GM19240 (cell line): ENCODE data around the gene ASPHD2.

Experiments used
- DNase-seq: peaks from one replicate; pipeline ENCODE4 v3.0.0; 2011; ENCODE audit warnings: low spot score; ENCODE audit not compliant: insufficient read length

The ASPHD2 gene

DNA sequence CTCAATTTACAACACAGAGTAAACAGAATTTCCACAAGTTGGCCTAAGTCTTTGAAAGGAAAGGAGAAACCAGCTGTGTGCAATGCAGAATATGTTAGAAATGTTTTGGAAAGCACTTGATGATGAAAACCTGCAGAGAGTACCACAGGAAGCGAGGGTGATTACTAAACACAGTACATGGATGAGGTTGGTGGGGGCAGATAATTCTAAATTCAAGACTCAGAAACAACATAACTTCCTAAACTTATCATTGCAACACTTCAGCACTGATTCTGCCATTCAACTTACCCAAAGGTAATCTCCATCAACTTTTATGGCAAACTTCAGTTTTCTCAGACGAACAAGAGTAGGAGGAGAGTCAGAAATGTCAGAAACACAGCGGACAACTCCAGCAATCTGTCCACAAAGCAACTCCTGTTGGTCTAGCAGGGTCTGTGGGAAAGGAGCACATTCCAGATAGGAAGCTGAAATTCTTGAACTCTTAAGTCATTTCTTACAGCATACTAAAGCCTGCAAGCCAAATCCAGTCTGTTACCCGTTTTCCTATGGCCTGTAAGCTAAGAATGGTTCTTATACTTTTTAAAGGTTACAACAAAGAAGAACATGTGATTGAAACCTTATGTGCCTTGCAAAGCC is 47.8 kb downstream of the ASPHD2 start:
- DNase-seq, result no peak

GRCh38 chr22:26477341-26477731 is 48.3 kb downstream of the ASPHD2 start:
- no peak for DNase-seq

- no peak for DNase-seq
Measured at GRCh38 chr22:26479043-26479791, 50.2 kb downstream of the ASPHD2 start.

GRCh38 chr22:26479792-26480610 is 50.9 kb downstream of the ASPHD2 start:
- DNase-seq, result no peak

- DNase-seq, result no peak
Measured at GRCh38 chr22:26480611-26480932, 51.5 kb downstream of the ASPHD2 start.

DNA sequence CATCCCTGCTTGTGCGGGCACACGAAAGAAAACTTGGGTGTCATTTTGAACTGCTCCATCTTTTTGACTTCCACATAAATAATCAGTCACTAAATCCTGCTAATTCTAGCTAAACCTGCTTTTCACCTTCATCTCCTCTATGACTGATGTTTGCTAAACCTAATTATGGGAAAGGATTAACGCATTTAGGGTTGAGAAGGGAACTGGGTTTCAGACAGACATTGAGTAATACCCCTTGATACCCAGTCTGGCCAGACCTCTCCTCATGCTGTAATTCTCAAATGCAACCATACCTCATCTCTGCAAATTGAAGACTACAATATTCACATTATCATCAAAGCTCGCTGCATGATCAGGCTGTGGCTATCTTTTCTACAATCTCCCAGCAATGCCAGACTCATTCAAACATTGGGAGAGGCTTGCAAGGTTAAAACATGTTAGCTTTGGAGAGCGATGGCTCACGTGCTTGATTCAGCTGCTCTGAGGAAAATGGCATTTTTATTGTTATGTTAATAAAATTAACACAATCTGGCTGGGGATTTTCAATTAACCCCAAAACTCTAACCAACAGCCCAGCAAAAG is 52.1 kb downstream of the ASPHD2 start:
- no peak for DNase-seq

GRCh38 chr22:26481694-26482093 is 52.6 kb downstream of the ASPHD2 start:
- no peak for DNase-seq

- DNase-seq, result no peak
Measured at GRCh38 chr22:26482161-26482560, 53.1 kb downstream of the ASPHD2 start.

- DNase-seq, result no peak
Measured at GRCh38 chr22:26483043-26483438, 54.0 kb downstream of the ASPHD2 start.

DNA sequence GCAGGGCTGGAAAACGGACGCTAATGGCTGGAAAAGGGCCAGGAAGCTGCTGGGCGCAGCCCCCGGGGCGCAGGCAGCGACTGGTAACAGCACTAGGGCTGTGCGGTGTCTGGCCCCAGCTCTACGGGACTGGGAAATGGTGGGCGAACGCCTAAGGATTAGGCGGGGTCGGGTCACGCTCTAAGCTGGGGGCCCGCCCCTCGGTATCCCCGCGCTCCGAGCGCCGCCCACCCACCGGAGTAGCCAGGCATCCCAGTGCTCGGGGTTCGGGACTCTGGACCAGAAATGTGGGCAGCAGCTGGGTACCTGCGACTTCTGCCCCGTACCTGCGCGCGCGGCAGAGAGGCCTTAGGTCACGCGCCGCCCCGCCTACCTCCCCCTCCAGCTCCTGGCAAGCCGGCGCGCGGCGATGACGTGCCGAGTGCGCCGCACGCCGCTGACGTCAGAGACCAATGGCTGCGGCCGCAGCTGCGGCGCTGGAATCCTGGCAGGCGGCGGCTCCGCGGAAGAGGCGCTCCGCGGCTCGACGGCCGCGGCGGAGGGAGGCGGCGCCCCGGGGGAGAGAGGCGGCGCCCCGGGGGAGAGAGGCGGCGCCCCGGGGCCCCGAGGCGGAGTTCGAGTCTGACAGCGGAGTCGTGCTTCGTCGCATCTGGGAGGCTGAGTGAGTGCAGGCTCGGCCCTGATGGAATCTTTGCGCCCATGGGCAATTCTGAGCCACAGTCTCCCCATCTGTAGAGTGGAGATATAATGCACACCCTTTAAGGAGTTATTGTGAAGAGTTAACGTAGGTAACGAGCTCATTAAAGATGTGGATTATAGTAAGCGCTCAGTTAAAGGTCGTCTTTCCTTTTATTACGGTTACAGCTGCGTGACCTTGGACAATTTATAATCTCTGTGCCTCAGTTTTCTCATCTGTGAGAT is 54.6 kb downstream of the ASPHD2 start, which contains the start of the genes HPS4 and SRRD:
Gene HPS4 (minus strand): TSS at position 345 of the 921 bp plus-strand sequence. CDS start 2,021 bp downstream, outside the sequence.
Gene SRRD (plus strand): TSS at position 439 of the 921 bp plus-strand sequence. CDS start 14 bp downstream, at position 453.
- DNase-seq, result peak; percentile 52

GRCh38 chr22:26484360-26484706 is 55.3 kb downstream of the ASPHD2 start:
- no peak for DNase-seq

- DNase-seq, result no peak
Measured at GRCh38 chr22:26485013-26485412, 56.0 kb downstream of the ASPHD2 start.

DNA sequence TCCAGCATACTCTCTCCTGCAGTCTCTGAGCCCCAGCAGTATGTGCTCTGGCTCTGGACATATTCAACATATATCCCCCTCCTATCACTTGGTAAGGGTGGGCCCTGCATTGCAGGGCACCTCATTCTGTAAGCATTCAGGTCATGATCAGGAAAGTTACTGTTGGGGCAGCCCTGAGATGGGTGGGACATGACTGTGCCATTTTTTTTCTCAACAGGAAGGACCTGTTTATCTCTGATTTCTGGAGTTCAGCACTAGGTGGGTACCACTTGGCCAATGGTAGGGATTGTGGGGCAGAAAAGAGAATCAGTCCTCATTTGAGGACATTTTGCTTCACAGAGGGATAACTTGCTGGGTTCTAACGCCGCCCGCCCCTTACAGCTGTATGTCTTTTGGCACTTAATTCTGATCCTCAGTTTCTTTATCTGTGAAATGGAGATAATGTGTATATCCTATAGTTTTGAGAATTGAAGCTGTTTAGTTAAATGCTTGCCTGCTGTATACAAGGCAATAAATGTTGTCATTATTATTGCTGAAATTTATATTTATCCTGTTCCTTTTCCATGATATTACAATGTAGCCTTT is 56.8 kb downstream of the ASPHD2 start:
- no peak for DNase-seq

GRCh38 chr22:26486394-26486793 is 57.3 kb downstream of the ASPHD2 start:
- no peak for DNase-seq

DNA sequence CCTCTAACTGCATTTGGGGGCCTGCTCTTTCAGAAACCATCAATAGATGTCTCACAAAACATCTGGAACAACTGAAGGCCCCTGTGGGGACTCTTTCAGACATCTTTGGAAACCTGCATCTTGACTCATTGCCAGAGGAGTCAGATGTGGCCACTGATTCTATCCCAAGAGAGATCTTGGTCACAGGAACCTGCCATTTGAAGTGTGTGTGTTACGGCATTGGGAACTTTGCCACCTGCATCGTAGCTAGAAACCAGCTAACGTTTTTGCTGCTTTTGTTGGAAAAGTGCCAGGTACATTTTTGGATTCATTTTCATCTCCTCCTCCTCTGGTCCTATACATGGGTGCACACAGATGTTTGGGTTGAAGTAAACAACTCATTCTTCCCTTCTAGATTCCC is 58.9 kb downstream of the ASPHD2 start:
- no peak for DNase-seq

DNA sequence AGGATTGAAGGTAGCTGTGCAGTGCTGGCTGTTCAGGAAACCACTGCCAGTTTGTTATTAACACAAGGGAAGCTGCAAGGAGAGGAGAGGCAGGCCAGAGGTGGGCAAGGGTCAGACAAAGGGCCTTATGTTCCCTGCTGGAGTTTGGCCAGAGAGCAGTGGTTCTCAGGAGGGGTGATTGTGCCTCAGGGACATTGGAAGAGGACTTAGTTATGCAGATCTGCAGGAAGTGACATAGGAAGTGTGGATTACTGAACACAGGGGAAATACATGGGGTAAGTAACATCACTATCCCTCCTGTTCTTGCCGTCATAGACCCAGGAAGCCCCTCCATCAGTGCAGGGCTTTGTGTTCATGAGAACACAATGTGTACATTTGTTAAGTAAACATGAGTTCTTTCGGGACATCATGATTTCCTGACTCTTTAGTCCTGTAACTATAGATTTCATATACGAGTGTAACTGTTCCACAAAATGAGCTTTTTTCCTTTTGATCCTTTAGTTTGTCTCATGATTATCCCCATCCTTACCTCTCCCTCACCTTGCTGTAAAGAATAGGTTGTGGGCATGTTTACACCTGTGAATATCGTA is 60.5 kb downstream of the ASPHD2 start:
- DNase-seq, result no peak

GRCh38 chr22:26492220-26492619 is 63.2 kb downstream of the ASPHD2 start:
- DNase-seq, result no peak

- DNase-seq, result no peak
Measured at GRCh38 chr22:26494506-26494905, 65.4 kb downstream of the ASPHD2 start.
